ENCODE measurements around the gene KIRREL2.

The KIRREL2 gene

DNA sequence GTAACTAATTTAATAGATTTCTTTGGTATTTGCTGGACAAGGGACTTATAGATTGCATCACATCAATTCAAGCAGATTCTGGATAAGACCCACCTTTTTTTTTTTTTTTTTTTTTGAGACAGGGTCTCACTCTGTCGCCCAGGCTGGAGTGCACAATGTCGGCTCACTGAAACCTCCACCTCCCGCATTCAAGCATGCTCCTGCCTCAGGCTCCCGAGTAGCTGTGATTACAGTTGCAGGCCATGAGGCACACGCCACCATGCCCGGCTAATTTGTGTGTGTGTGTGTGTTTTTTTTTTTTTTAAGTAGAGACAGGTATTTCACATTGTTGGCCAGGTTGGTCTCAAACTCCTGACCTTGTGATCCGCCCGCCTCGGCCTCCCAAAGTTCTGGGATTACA, 39.9 kb upstream of the KIRREL2 start:
- DNase-seq (ENCODE audit: low read depth): no peak
- H3K4me3 ChIP-seq (ENCODE audit: low read length): no peak overlapping the region

DNA sequence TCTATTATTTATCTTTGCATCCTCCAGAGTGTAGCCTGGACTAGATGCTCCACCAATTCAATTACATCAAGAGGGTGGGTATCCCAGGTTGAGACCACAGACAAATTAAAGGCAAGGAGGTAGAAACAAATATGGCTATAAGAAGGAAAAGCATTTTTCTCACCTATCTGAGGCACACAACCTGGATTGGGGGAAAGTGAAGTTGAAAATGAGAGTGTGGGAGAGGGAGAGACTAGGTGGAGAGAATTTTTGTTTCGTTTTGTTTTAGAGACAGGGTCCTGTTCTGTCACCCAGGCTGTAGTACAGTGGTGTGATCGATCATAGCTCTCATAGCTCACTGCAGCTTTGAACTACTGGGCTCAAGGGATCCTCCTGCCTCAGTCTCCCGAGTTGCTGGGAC, 38.3 kb upstream of the KIRREL2 start:
- H3K4me3 ChIP-seq (ENCODE audit: low read length): no peak overlapping the region
- TF ChIP-seq, protein P1, sequence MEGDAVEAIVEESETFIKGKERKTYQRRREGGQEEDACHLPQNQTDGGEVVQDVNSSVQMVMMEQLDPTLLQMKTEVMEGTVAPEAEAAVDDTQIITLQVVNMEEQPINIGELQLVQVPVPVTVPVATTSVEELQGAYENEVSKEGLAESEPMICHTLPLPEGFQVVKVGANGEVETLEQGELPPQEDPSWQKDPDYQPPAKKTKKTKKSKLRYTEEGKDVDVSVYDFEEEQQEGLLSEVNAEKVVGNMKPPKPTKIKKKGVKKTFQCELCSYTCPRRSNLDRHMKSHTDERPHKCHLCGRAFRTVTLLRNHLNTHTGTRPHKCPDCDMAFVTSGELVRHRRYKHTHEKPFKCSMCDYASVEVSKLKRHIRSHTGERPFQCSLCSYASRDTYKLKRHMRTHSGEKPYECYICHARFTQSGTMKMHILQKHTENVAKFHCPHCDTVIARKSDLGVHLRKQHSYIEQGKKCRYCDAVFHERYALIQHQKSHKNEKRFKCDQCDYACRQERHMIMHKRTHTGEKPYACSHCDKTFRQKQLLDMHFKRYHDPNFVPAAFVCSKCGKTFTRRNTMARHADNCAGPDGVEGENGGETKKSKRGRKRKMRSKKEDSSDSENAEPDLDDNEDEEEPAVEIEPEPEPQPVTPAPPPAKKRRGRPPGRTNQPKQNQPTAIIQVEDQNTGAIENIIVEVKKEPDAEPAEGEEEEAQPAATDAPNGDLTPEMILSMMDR (conservative IDR thresholded peaks at IDR 0.05; ENCODE audit: low read length): no peak
- DNase-seq (ENCODE audit: low read depth): no peak

More for the DNA sequence above, 39.9 kb upstream of the KIRREL2 start:
- TF ChIP-seq, protein P1 (conservative IDR thresholded peaks at IDR 0.05; ENCODE audit: low read length): no peak

DNA sequence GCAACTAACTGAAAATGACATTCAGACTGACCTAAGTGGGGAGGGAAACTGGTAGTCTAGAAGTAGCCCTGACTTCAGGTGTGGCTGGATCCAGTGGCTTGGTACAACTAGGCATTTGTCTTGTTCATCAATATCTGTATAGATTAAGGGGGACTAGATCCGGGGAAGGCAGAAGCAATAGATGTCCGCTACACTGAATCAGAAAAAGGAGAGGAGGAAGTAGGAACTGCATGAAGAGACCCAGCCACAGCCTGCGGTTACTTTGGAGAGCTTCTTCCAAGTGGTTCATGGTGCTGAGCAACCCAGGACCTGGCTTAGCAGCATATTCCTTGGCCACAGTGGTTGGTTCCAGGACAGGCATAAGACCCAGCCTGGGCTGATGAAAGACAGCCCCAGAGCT, 34.1 kb upstream of the KIRREL2 start:
- DNase-seq (ENCODE audit: low read depth): no peak
- TF ChIP-seq, protein P1 (conservative IDR thresholded peaks at IDR 0.05; ENCODE audit: low read length): no peak
- no peak overlapping the region for H3K4me3 ChIP-seq (ENCODE audit: low read length)

DNA sequence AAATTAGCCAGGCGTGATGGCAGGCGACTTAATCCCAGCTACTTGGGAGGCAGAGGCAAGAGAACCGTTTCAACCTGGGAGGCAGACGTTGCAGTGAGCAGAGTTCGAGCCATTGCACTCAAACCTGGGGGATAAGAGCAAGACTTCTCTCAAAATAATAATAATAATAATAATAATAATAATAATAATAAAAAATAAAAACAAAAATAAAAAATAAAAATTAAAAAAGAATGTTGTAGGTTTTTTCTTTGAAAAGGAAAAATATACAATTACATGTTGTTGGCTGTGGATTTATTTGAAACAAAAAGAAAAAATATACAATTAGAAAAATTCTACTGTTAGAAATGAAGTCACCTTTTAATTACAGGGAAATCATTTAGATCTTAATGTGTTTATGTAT, 32.6 kb upstream of the KIRREL2 start:
- TF ChIP-seq, protein P1 (conservative IDR thresholded peaks at IDR 0.05; ENCODE audit: low read length): no peak
- no peak for DNase-seq (ENCODE audit: low read depth)
- no peak overlapping the region for H3K4me3 ChIP-seq (ENCODE audit: low read length)

DNA sequence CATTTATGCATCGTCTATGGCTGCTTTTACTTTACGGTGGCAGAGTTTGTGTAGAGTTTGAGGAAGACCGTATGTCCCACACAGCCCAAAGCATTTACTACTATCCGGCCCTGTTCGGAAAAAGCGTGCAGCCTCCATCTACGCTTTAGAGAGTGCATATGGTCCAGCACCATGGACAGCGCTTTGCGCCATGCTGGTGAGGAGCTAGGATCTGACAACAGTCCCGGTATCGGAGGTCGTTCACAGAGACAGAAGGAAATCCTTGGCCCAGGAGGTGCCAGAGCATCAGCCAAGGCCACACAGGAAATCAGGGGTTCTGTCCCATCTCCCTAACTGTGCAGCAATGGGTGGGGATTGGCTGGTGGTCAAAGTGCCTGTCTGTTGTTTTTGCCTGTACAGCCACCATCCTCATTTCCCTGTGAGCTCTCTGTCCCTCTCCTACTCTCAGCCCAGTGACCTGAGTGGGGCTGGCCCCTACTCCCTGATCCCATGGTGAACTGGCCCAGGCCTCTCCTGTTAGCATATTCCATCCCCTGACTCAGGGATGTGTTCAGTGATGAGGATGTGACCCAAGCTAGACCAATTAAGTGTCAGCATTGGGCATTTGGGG, 27.9 kb upstream of the KIRREL2 start:
- peak; percentile 50 for DNase-seq (ENCODE audit: low read depth)
- no peak overlapping the region for H3K4me3 ChIP-seq (ENCODE audit: low read length)
- TF ChIP-seq, protein P1 (conservative IDR thresholded peaks at IDR 0.05; ENCODE audit: low read length): no peak

DNA sequence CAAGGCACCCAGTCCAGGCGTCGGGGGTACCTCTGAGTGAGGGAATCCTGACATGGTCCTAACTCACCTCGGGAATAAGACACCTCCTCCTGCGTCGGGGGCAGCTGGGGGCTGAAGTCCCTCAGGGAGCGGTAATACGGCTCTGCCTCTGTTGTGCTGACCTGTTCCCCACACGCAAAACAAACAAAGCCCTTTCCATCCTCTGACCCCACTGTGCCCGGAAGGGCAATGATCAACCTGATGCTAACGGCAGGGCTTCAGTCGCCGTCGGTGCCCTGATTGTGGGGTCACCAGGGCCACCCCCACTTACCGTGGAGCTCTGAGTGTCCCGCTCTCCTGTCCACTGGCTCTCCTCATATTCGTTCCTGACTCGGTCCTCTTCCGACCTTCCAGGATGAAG, 25.7 kb upstream of the KIRREL2 start:
- DNase-seq (ENCODE audit: low read depth): no peak
- TF ChIP-seq, protein P1 (conservative IDR thresholded peaks at IDR 0.05; ENCODE audit: low read length): no peak
- no peak overlapping the region for H3K4me3 ChIP-seq (ENCODE audit: low read length)

DNA sequence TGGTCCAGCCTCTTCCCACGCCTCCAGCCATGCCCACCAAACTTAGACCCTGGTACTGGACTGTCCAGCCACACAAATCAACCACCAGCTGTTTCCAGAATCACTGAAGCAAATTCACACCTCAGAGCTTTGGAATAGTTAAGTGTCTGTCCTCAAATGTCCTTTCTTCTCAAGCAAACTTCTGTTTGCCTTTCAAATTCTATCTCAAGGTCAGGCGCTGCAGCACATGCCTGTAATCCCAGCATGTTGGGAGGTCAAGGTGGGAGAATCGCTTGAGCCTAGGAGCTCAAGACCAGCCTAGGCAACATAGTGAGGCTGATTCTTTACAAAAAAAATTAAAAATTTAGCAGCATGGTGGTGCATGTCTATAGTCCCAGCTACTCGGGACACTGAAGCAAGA, 24.7 kb upstream of the KIRREL2 start:
- no peak overlapping the region for H3K4me3 ChIP-seq (ENCODE audit: low read length)
- no peak for DNase-seq (ENCODE audit: low read depth)
- TF ChIP-seq, protein P1 (conservative IDR thresholded peaks at IDR 0.05; ENCODE audit: low read length): no peak
